SK-N-SH treated with all-trans-retinoic acid at 6 μM for 48 hours (cell line): ENCODE measurements around the gene RUFY3.

Experiments used
- ATAC-seq: fragments of 200-7000 bp; cut with Tn5 transposase; 3 replicates; pipeline ENCODE4 v1.9.1; 2020; ENCODE audit warnings: mild to moderate bottlenecking, moderate library complexity
- ARNTL ChIP-seq: fragments of 450-650 bp; formaldehyde crosslinking; IDR thresholded peaks from 2 replicates; pipeline ENCODE4 v1.5.0; 2020; ENCODE audit warnings: low read depth, mild to moderate bottlenecking, moderate library complexity, borderline replicate concordance
- BACH2 ChIP-seq: fragments of 250-450 bp; sonication (Bioruptor Pico); IDR thresholded peaks from 2 replicates; pipeline ENCODE4 v1.9.0; 2021; ENCODE audit warnings: mild to moderate bottlenecking, borderline replicate concordance
- CSDC2 ChIP-seq: fragments of 250-450 bp; sonication (Bioruptor Pico); IDR thresholded peaks from 2 replicates; pipeline ENCODE4 v1.5.0; 2020; ENCODE audit warnings: mild to moderate bottlenecking, moderate library complexity
- ESRRG ChIP-seq: fragments of 250-450 bp; sonication (Bioruptor Pico); IDR thresholded peaks from 2 replicates; pipeline ENCODE4 v1.6.1; 2021; ENCODE audit warnings: mild to moderate bottlenecking
- GLIS3 ChIP-seq: fragments of 250-450 bp; sonication (Bioruptor Pico); IDR thresholded peaks from 2 replicates; pipeline ENCODE4 v1.5.0; 2020; ENCODE audit warnings: mild to moderate bottlenecking, moderate library complexity
- ISL1 ChIP-seq: fragments of 250-450 bp; sonication (Bioruptor Pico); IDR thresholded peaks from 2 replicates; pipeline ENCODE4 v2.1.2; 2022; ENCODE audit warnings: mild to moderate bottlenecking, moderate library complexity
- PATZ1 ChIP-seq: fragments of 250-450 bp; sonication (Bioruptor Pico); IDR thresholded peaks from 2 replicates; pipeline ENCODE4 v1.8.0; 2020; ENCODE audit warnings: mild to moderate bottlenecking, moderate library complexity, borderline replicate concordance
- PPARA ChIP-seq: fragments of 250-450 bp; sonication (Bioruptor Pico); IDR thresholded peaks from 2 replicates; pipeline ENCODE4 v1.5.0; 2020; ENCODE audit warnings: mild to moderate bottlenecking, borderline replicate concordance
- RARB ChIP-seq: fragments of 250-450 bp; sonication (Bioruptor Pico); IDR thresholded peaks from 2 replicates; pipeline ENCODE4 v1.8.0; 2021; ENCODE audit warnings: mild to moderate bottlenecking, moderate library complexity
- SNAI2 ChIP-seq: fragments of 250-450 bp; sonication (Bioruptor Pico); IDR thresholded peaks from 2 replicates; pipeline ENCODE4 v1.5.0; 2020; ENCODE audit warnings: mild to moderate bottlenecking, moderate library complexity
- TCF4 ChIP-seq: fragments of 250-450 bp; sonication (Bioruptor Pico); IDR thresholded peaks from 2 replicates; pipeline ENCODE4 v1.8.0; 2021; ENCODE audit warnings: mild to moderate bottlenecking, moderate library complexity, borderline replicate concordance
- TOX ChIP-seq: fragments of 250-450 bp; sonication (Bioruptor Pico); IDR thresholded peaks from 2 replicates; pipeline ENCODE4 v1.8.0; 2021; ENCODE audit warnings: mild to moderate bottlenecking, moderate library complexity, borderline replicate concordance
- ZC3H10 ChIP-seq: fragments of 250-450 bp; sonication (Bioruptor Pico); IDR thresholded peaks from 2 replicates; pipeline ENCODE4 v1.5.1; 2021; ENCODE audit warnings: mild to moderate bottlenecking, moderate library complexity
- ZFP3 ChIP-seq: fragments of 250-450 bp; sonication (Bioruptor Pico); IDR thresholded peaks from 2 replicates; pipeline ENCODE4 v1.5.0; 2020; ENCODE audit warnings: mild to moderate bottlenecking, moderate library complexity
- ZFP30 ChIP-seq: fragments of 450-650 bp; formaldehyde crosslinking; IDR thresholded peaks from 2 replicates; pipeline ENCODE4 v1.5.0; 2022; ENCODE audit warnings: mild to moderate bottlenecking, moderate library complexity
- ZNF565 ChIP-seq: fragments of 450-650 bp; formaldehyde crosslinking; conservative IDR thresholded peaks from 2 replicates; pipeline ENCODE4 v1.5.0; 2020; ENCODE audit warnings: low read depth, mild to moderate bottlenecking, moderate library complexity
- ZNF70 ChIP-seq: fragments of 450-650 bp; formaldehyde crosslinking; IDR thresholded peaks from 2 replicates; pipeline ENCODE4 v1.5.0; 2020; ENCODE audit warnings: mild to moderate bottlenecking, moderate library complexity
- ZNF8 ChIP-seq: fragments of 450-650 bp; formaldehyde crosslinking; IDR thresholded peaks from 2 replicates; pipeline ENCODE4 v1.5.0; 2020; ENCODE audit warnings: mild to moderate bottlenecking, moderate library complexity
- TF ChIP-seq, protein P1 (sequence below): fragments of 250-450 bp; sonication (Bioruptor Pico); IDR thresholded peaks from 2 replicates; pipeline ENCODE4 v1.8.0; 2021; ENCODE audit warnings: low read depth, mild to moderate bottlenecking, moderate library complexity, borderline replicate concordance
- TF ChIP-seq, protein P2 (sequence below): fragments of 250-450 bp; sonication (Bioruptor Pico); IDR thresholded peaks from 2 replicates; pipeline ENCODE4 v1.5.1; 2021; ENCODE audit warnings: mild to moderate bottlenecking, moderate library complexity
- TF ChIP-seq, protein P3 (sequence below): fragments of 250-450 bp; sonication (Bioruptor Pico); IDR thresholded peaks from 2 replicates; pipeline ENCODE4 v1.5.1; 2020; ENCODE audit warnings: low read depth, mild to moderate bottlenecking, moderate library complexity
- TF ChIP-seq, protein P4 (sequence below): fragments of 250-450 bp; sonication (Bioruptor Pico); IDR thresholded peaks from 2 replicates; pipeline ENCODE4 v1.5.0; 2020; ENCODE audit warnings: mild to moderate bottlenecking, moderate library complexity

Gene RUFY3

DNA sequence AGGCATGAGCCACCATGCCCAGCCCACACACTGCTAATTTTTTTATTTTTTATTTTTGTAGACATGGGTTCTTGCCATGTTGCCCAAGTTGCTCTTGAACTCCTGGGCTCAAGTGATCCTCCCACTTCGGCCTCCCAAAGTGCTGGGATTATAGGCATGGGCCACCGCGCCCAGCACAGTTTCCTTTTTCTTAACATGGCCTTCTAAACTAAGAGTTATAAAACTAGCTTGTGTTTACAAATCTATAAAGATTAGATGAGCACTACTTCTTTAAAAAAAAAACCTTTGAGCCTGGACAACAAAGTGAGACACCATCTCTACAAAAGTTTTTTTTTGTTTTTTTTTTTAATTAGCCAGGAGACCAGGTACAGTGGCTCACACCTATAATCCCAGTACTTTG is 107.3 kb downstream of the RUFY3 start:
- TF ChIP-seq, protein P1, sequence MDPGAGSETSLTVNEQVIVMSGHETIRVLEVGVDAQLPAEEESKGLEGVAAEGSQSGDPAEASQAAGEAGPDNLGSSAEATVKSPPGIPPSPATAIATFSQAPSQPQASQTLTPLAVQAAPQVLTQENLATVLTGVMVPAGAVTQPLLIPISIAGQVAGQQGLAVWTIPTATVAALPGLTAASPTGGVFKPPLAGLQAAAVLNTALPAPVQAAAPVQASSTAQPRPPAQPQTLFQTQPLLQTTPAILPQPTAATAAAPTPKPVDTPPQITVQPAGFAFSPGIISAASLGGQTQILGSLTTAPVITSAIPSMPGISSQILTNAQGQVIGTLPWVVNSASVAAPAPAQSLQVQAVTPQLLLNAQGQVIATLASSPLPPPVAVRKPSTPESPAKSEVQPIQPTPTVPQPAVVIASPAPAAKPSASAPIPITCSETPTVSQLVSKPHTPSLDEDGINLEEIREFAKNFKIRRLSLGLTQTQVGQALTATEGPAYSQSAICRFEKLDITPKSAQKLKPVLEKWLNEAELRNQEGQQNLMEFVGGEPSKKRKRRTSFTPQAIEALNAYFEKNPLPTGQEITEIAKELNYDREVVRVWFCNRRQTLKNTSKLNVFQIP (CRISPR knock-in tag): no peak
- TF ChIP-seq, protein P2, sequence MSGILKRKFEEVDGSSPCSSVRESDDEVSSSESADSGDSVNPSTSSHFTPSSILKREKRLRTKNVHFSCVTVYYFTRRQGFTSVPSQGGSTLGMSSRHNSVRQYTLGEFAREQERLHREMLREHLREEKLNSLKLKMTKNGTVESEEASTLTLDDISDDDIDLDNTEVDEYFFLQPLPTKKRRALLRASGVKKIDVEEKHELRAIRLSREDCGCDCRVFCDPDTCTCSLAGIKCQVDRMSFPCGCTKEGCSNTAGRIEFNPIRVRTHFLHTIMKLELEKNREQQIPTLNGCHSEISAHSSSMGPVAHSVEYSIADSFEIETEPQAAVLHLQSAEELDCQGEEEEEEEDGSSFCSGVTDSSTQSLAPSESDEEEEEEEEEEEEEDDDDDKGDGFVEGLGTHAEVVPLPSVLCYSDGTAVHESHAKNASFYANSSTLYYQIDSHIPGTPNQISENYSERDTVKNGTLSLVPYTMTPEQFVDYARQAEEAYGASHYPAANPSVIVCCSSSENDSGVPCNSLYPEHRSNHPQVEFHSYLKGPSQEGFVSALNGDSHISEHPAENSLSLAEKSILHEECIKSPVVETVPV (CRISPR knock-in tag): no peak
- TF ChIP-seq GLIS3 (CRISPR knock-in tag) (no peak), PATZ1 (CRISPR knock-in tag) (no peak), ZNF565 (CRISPR knock-in tag) (no peak), ZNF70 (CRISPR knock-in tag) (no peak), RARB (CRISPR knock-in tag) (no peak), ZFP3 (CRISPR knock-in tag) (no peak), TOX (CRISPR knock-in tag) (no peak), ISL1 (CRISPR knock-in tag) (no peak), BACH2 (CRISPR knock-in tag) (no peak), CSDC2 (CRISPR knock-in tag) (no peak), ZNF8 (no peak), ZC3H10 (CRISPR knock-in tag) (no peak), ESRRG (CRISPR knock-in tag) (no peak), ARNTL (CRISPR knock-in tag) (no peak), TCF4 (CRISPR knock-in tag) (no peak), PPARA (CRISPR knock-in tag) (no peak), ZFP30 (CRISPR knock-in tag) (no peak)
- TF ChIP-seq, protein P3, sequence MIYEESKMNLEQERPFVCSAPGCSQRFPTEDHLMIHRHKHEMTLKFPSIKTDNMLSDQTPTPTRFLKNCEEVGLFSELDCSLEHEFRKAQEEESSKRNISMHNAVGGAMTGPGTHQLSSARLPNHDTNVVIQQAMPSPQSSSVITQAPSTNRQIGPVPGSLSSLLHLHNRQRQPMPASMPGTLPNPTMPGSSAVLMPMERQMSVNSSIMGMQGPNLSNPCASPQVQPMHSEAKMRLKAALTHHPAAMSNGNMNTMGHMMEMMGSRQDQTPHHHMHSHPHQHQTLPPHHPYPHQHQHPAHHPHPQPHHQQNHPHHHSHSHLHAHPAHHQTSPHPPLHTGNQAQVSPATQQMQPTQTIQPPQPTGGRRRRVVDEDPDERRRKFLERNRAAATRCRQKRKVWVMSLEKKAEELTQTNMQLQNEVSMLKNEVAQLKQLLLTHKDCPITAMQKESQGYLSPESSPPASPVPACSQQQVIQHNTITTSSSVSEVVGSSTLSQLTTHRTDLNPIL (CRISPR knock-in tag): no peak
- no peak for ATAC-seq

- TF ChIP-seq TOX (CRISPR knock-in tag) (no peak), ZFP30 (CRISPR knock-in tag) (no peak), ZNF70 (CRISPR knock-in tag) (no peak), GLIS3 (CRISPR knock-in tag) (no peak), PATZ1 (CRISPR knock-in tag) (no peak), ZNF8 (no peak), SNAI2 (CRISPR knock-in tag) (no peak), ZNF565 (CRISPR knock-in tag) (no peak), ESRRG (CRISPR knock-in tag) (no peak), RARB (CRISPR knock-in tag) (no peak), PPARA (CRISPR knock-in tag) (no peak), BACH2 (CRISPR knock-in tag) (no peak), ISL1 (CRISPR knock-in tag) (no peak), TCF4 (CRISPR knock-in tag) (no peak)
- TF ChIP-seq, protein P4, sequence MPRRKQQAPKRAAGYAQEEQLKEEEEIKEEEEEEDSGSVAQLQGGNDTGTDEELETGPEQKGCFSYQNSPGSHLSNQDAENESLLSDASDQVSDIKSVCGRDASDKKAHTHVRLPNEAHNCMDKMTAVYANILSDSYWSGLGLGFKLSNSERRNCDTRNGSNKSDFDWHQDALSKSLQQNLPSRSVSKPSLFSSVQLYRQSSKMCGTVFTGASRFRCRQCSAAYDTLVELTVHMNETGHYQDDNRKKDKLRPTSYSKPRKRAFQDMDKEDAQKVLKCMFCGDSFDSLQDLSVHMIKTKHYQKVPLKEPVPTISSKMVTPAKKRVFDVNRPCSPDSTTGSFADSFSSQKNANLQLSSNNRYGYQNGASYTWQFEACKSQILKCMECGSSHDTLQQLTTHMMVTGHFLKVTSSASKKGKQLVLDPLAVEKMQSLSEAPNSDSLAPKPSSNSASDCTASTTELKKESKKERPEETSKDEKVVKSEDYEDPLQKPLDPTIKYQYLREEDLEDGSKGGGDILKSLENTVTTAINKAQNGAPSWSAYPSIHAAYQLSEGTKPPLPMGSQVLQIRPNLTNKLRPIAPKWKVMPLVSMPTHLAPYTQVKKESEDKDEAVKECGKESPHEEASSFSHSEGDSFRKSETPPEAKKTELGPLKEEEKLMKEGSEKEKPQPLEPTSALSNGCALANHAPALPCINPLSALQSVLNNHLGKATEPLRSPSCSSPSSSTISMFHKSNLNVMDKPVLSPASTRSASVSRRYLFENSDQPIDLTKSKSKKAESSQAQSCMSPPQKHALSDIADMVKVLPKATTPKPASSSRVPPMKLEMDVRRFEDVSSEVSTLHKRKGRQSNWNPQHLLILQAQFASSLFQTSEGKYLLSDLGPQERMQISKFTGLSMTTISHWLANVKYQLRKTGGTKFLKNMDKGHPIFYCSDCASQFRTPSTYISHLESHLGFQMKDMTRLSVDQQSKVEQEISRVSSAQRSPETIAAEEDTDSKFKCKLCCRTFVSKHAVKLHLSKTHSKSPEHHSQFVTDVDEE: no peak
- TF ChIP-seq, protein P3 (CRISPR knock-in tag): no peak
- no peak for ATAC-seq
Measured at GRCh38 chr4:70829492-70829891, 107.7 kb downstream of the RUFY3 start.
